Common myeloid progenitor, CD34-positive (primary cell): Measurements from ENCODE around the gene KCNN3.

Source experiments
- CTCF ChIA-PET: fragments of 350-600 bp; sonication (Branson Sonifier 250); formaldehyde crosslinking; loops from one replicate; lab custom pipeline; 2021; ENCODE audit warnings: antibody characterized with exemption; lab: Charles Lee
- POLR2A ChIA-PET: fragments of 350-600 bp; sonication (Branson Sonifier 250); formaldehyde crosslinking; loops from one replicate; lab custom pipeline; 2021; ENCODE audit warnings: antibody characterized with exemption; lab: Charles Lee
- DNase-seq, 3 donors: peaks; one replicate each; pipeline versions ENCODE4 v3.0.0 to v3.0.0-alpha.2; 2013
- H3K27ac ChIP-seq, 2 experiments: 1 replicate in 1 of 2; 2 replicates in 1 of 2; pipeline ENCODE4 v1.7.0; 2013; ENCODE audit warnings: inconsistent platforms in 2 of 2, low read length in 2 of 2, mild to moderate bottlenecking in 2 of 2, low read depth in 1 of 2, moderate library complexity in 1 of 2; ENCODE audit not compliant: severe bottlenecking in 2 of 2, insufficient read depth in 1 of 2, poor library complexity in 1 of 2
- H3K27me3 ChIP-seq, 5 experiments: replicated peaks in 2 of 5; 1 replicate in 3 of 5; 2 replicates in 2 of 5; pipeline versions ENCODE4 v1.6.1 to v1.7.0; 2013; ENCODE audit warnings: low read length in 4 of 5, mild to moderate bottlenecking in 2 of 5, moderate library complexity in 2 of 5, inconsistent platforms in 1 of 5; ENCODE audit not compliant: insufficient read depth in 5 of 5, control insufficient read depth in 4 of 5
- H3K36me3 ChIP-seq, 4 experiments: 1 replicate in 2 of 4; 2 replicates in 2 of 4; pipeline versions ENCODE4 v1.6.1 to v1.7.0; 2013; ENCODE audit warnings: low read length in 3 of 4, control low read depth in 1 of 4, mild to moderate bottlenecking in 1 of 4; ENCODE audit not compliant: control insufficient read depth in 4 of 4, insufficient read depth in 4 of 4
- H3K4me1 ChIP-seq, 4 experiments: 1 replicate in 3 of 4; 2 replicates in 1 of 4; pipeline versions ENCODE4 v1.6.1 to v1.7.1; 2013; ENCODE audit warnings: low read length in 3 of 4, mild to moderate bottlenecking in 3 of 4, control low read depth in 1 of 4, inconsistent platforms in 1 of 4, moderate library complexity in 1 of 4; ENCODE audit not compliant: control insufficient read depth in 4 of 4, insufficient read depth in 4 of 4; ENCODE audit errors: control extremely low read depth in 1 of 4
- H3K4me3 ChIP-seq, 7 experiments: 1 replicate in 4 of 7; 2 replicates in 3 of 7; pipeline versions ENCODE4 v1.5.1 to v1.7.0; 2013; ENCODE audit warnings: mild to moderate bottlenecking in 7 of 7, low read length in 6 of 7, moderate library complexity in 6 of 7, inconsistent platforms in 2 of 7, low read depth in 2 of 7, control low read depth in 1 of 7; ENCODE audit not compliant: insufficient read depth in 4 of 7, control insufficient read depth in 1 of 7; ENCODE audit errors: extremely low read depth in 1 of 7
- H3K9me3 ChIP-seq, 5 experiments: 1 replicate in 4 of 5; 2 replicates in 1 of 5; pipeline versions ENCODE4 v1.6.1 to v1.7.1; 2013; ENCODE audit warnings: low read length in 4 of 5, mild to moderate bottlenecking in 2 of 5, inconsistent platforms in 1 of 5, low read depth in 1 of 5, moderate library complexity in 1 of 5; ENCODE audit not compliant: control insufficient read depth in 4 of 5, insufficient read depth in 2 of 5; ENCODE audit errors: control extremely low read depth in 1 of 5
- WGBS: methylation state at CpG from one replicate; pipeline ENCODE4 v1.1.5; 2013; ENCODE audit not compliant: insufficient coverage; 5-methylcytosine and 5-hydroxymethylcytosine counted together

The KCNN3 gene

DNA sequence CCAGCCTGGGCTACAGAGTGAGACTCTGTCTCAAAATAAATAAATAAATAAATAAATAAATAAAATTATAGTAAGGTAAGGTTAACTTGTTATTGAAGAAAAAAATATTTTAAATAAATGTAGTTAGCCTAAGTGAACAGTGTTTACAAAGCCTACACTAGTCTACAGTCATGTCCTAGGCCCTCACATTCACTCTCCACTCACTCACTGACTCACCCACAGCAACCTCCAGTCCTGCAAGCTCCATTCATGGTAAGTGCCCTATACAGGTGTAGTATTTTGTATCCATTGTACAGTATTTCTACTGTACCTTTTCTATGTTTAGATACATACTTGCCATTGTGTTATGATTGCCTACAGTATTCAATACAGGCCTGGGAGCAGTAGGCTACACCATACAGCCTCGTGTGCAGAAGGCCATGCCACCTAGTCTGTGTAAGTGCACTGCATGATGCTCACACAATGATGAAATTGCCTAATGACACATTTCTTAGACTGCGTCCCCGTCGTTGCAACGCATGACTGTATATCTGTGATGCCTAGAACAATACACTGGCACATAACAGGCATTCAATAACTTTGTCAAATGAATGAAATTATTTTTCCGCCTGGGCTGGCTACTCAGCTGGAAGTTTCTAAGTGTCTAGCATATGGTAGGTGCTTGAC lies 14.8 kb downstream of the KCNN3 start:
- Histone ChIP-seq H3K27ac (no peak overlapping the region), H3K4me1 (peaks cover 0 to 5% (median under 1%) of the 10 kb centered on the region in 4 experiments), H3K36me3 (no peaks in the 10 kb centered on the region), H3K27me3 (no peaks in the 10 kb centered on the region), H3K4me3 (no peak overlapping the region), H3K9me3 (no peaks in the 10 kb centered on the region)
- WGBS: 97% methylated on average over 6 of the region's 6 CpGs
- CTCF ChIA-PET: interaction anchor here (0.9 to 1.5 kb wide), 2 partner anchors 17 to 81 kb away, joined by 3 read pairs; no protein-coding TSS in a partner anchor
- POLR2A ChIA-PET: no interaction called here
- no peak for DNase-seq

GRCh38 chr1:154852845-154853244 lies 17.2 kb downstream of the KCNN3 start:
- CTCF ChIA-PET: interaction anchor here (0.9 to 1.6 kb wide), 3 partner anchors 10 to 33 kb away, joined by 3 to 4 read pairs (median 3); no protein-coding TSS in a partner anchor
- no peaks in the 10 kb centered on the region for H3K4me1 ChIP-seq
- POLR2A ChIA-PET: interaction anchor here (0.6 kb wide), 1 partner anchor 256 kb away, joined by 3 read pairs; no protein-coding TSS in a partner anchor
- H3K27me3 ChIP-seq: no peaks in the 10 kb centered on the region
- 100% methylated on average over 3 of the region's 3 CpGs for WGBS
- H3K9me3 ChIP-seq: no peaks in the 10 kb centered on the region
- no peaks in the 10 kb centered on the region for H3K36me3 ChIP-seq
- no peak overlapping the region for H3K27ac ChIP-seq
- H3K4me3 ChIP-seq: no peak overlapping the region
- DNase-seq: no peak

DNA sequence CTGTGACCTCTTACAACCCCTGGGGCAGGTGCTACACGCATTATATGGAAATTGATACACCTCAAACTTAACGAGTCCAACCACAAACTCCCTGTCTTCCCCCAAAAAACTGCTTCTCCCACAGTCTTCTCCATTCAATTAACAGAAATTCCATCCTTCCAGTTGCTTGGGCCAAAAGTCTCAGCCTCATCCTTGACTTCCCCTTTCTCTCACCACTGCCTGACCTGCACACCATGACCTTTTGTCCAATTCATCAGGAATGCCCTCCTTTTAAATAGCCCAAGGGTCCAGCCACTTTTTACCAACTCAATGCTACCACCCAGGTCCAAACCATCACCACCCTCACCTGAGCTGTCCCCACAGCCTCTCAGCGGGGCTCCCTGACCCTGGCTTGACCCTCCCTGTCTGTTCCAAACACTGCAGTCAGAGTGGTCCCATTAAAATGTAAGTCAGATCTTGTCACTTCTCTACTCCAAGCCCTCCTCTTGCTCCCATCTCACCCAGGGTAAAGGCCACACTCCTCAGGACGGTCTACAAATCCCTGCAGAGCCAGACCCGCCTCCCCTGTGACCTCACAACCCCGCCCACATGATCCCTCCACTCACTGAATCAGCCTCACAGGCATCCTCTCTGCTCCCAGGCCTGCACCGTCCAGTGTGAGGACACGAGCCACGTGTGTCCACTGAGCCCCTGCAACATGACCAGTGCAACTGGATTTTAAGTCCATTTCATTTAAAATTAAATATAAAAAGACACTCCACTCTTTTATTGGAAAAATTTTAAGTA lies 18.5 kb downstream of the KCNN3 start:
- H3K27ac ChIP-seq: no peak overlapping the region
- ChIA-PET CTCF (interaction anchor here (0.6 kb wide), 1 partner anchor 521 kb away, joined by 4 read pairs; no protein-coding TSS in a partner anchor), POLR2A (no interaction called here)
- WGBS: 93% methylated on average over 9 of the region's 9 CpGs
- DNase-seq: no peak
- H3K27me3 ChIP-seq: no peaks in the 10 kb centered on the region
- no peaks in the 10 kb centered on the region for H3K36me3 ChIP-seq
- H3K4me1 ChIP-seq: no peaks in the 10 kb centered on the region
- H3K9me3 ChIP-seq: no peaks in the 10 kb centered on the region
- no peak overlapping the region for H3K4me3 ChIP-seq

DNA sequence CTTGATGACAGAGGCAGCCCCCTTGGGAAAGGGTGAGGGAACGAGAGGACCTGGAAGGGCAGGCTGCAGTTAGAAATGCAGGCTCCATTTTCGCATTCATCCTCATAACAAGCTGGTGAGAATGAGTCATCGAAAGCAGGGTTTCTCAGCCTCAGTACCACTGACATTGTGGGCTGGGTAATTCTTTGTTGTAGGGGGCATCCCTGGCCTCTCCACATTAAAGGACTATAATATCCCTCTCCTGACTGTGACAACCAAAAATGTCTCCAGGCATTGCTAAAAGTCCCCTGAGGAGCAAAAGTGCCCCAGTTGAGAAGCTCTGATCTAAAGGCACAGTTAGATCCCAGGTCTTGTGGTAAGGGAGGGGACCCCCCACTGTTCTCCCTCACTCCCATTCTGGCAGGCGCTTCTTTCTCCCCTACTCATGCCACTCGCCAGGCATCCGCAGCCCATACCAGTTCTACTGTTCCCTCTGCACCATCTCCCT lies 20.4 kb downstream of the KCNN3 start:
- DNase-seq: no peak
- Histone ChIP-seq H3K36me3 (no peaks in the 10 kb centered on the region), H3K27me3 (no peaks in the 10 kb centered on the region), H3K9me3 (no peaks in the 10 kb centered on the region), H3K4me1 (peaks cover 0 to 12% (median 8%) of the 10 kb centered on the region in 4 experiments), H3K4me3 (no peak overlapping the region), H3K27ac (no peak overlapping the region)
- ChIA-PET POLR2A (interaction anchor here (0.6 kb wide), 1 partner anchor 17 kb away, joined by 3 read pairs; no protein-coding TSS in a partner anchor), CTCF (interaction anchor here (1.2 kb wide), 1 partner anchor 9 kb away, joined by 5 read pairs; no protein-coding TSS in a partner anchor)
- WGBS: 97% methylated on average over 5 of the region's 6 CpGs

GRCh38 chr1:154848983-154849382 lies 21.1 kb downstream of the KCNN3 start:
- DNase-seq: no peak
- Histone ChIP-seq H3K9me3 (no peaks in the 10 kb centered on the region), H3K4me1 (peaks cover 0 to 12% (median 8%) of the 10 kb centered on the region in 4 experiments), H3K27me3 (no peaks in the 10 kb centered on the region), H3K4me3 (no peak overlapping the region), H3K27ac (no peak overlapping the region), H3K36me3 (no peaks in the 10 kb centered on the region)
- ChIA-PET POLR2A (no interaction called here), CTCF (no interaction called here)
- WGBS: 93% methylated on average over 4 of the region's 4 CpGs

GRCh38 chr1:154847891-154848290 lies 22.2 kb downstream of the KCNN3 start:
- H3K27ac ChIP-seq: no peak overlapping the region
- H3K9me3 ChIP-seq: no peaks in the 10 kb centered on the region
- POLR2A ChIA-PET: no interaction called here
- no peaks in the 10 kb centered on the region for H3K36me3 ChIP-seq
- peaks cover 0 to 12% (median 8%) of the 10 kb centered on the region in 4 experiments for H3K4me1 ChIP-seq
- 89% methylated on average over 10 of the region's 13 CpGs for WGBS
- CTCF ChIA-PET: interaction anchor here (0.8 kb wide), 1 partner anchor 14 kb away, joined by 3 read pairs; no protein-coding TSS in a partner anchor
- H3K4me3 ChIP-seq: no peak overlapping the region
- no peaks in the 10 kb centered on the region for H3K27me3 ChIP-seq
- no peak for DNase-seq
